NCI-H524 (cell line): Measurements from ENCODE around the gene MUCL1.

Source experiments
- DNase-seq, 2 experiments: peaks; one replicate each; lab custom pipeline; 2025; lab: John Stamatoyannopoulos, UW

MUCL1 gene

DNA sequence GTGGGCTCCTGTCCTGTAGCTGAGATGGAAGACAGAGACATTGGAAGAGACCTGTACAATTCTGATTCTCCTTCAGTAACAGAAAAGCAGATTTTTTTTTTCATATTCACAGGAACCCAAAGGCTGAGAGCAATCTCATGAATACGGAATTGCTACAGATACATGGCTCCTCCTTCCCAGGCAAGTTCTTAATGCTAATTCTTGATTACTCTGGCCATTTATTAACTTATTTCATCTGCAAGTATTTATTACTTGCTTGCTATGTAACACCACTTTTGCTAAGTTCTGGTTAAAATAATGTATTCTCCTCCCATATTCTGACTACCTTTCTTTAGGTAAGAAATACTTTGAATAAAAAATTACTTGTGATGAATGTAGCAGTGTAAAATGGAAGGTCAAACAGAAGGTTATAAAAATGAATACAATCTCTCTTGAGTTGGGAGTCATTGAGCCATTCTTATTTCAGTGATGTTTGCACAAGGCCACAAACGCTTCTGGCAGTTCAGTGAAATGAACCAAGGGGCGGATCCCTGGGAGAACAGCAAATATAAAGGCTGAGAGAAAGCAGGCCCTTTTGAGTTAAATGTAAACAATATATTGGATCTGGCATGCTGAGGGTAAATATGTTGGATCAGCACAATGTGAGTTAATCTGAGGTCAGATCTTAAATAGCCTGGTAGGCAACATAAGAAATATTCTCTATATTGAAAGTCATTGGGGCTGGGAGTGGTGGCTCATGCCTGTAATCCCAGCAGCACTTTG is 37.6 kb downstream of the MUCL1 start:
- DNase-seq: no peak
